ENCODE results near the gene IL17RE.
"Not testable (repeated sequence)": the region's sequence is repeated elsewhere in the genome, so short reads cannot be mapped to it uniquely, and the experiment has no call there.

Gene IL17RE

GRCh38 chr3:9883706-9884554 lies 18.7 kb upstream of the IL17RE start:
- no peak for DNase-seq

- no peak for DNase-seq
Measured at GRCh38 chr3:9884555-9885165, 18.0 kb upstream of the IL17RE start.

GRCh38 chr3:9886328-9886727 lies 16.3 kb upstream of the IL17RE start:
- DNase-seq = no peak

- no peak for DNase-seq
Measured at GRCh38 chr3:9887480-9887879, 15.2 kb upstream of the IL17RE start.

GRCh38 chr3:9888540-9888939 lies 14.1 kb upstream of the IL17RE start:
- no peak for DNase-seq

GRCh38 chr3:9889405-9889804 lies 13.2 kb upstream of the IL17RE start:
- DNase-seq = no peak

- DNase-seq = peak; percentile 80
Measured at GRCh38 chr3:9890249-9891071, 12.2 kb upstream of the IL17RE start, which contains the start of gene JAGN1. JAGN1 (plus strand) TSS chr3:9890610; CDS start chr3:9890723, 113 bp downstream.

- no peak for DNase-seq
Measured at GRCh38 chr3:9891072-9891622, 11.5 kb upstream of the IL17RE start.

- no peak for DNase-seq
Measured at GRCh38 chr3:9893739-9894138, 8.9 kb upstream of the IL17RE start.

- DNase-seq = not testable (repeated sequence)
Measured at GRCh38 chr3:9895715-9896114, 6.9 kb upstream of the IL17RE start.

- not testable (repeated sequence) for DNase-seq
Measured at GRCh38 chr3:9896755-9897407, 5.8 kb upstream of the IL17RE start.

GRCh38 chr3:9897408-9898372 lies 5.0 kb upstream of the IL17RE start:
- DNase-seq = no peak

GRCh38 chr3:9898467-9899241 lies 4.0 kb upstream of the IL17RE start:
- no peak for DNase-seq

- DNase-seq = no peak
Measured at GRCh38 chr3:9899289-9899791, 3.3 kb upstream of the IL17RE start.

- DNase-seq = not testable (repeated sequence)
Measured at GRCh38 chr3:9900965-9901415, 1.7 kb upstream of the IL17RE start.

- no peak for DNase-seq
Measured at GRCh38 chr3:9901967-9902366, 681 bp upstream of the IL17RE start.

GRCh38 chr3:9903238-9903624 lies 583 bp downstream of the IL17RE start:
- no peak for DNase-seq

GRCh38 chr3:9903904-9904303 lies 1.3 kb downstream of the IL17RE start:
- no peak for DNase-seq

GRCh38 chr3:9906480-9906879 lies 3.8 kb downstream of the IL17RE start:
- DNase-seq = no peak

GRCh38 chr3:9908286-9908685 lies 5.6 kb downstream of the IL17RE start:
- no peak for DNase-seq

All from NCI-H345 (cell line).